ENCODE results near the gene INTS3. TPM values are rescaled to one million over a fixed set of nuclear protein-coding genes. Genes with fewer than 3 reads are reported as not detected.

INTS3 gene
- total and polyA plus RNA-seq, 10 of the 15 experiments (the other 5 are each of a cell fraction or from before 2014, with no cell fraction given), result 12.6 to 87.4 (median 30.8) TPM

GRCh38 chr1:153685544-153686340, 42.1 kb upstream of the INTS3 start:
- ATAC-seq (no peak), FAIRE-seq (no peak), DNase-seq (ENCODE audit: low read depth, low spot score) (no peak)
- no TSS peak for BruUV-seq (replicated peaks)
- Histone ChIP-seq H3K27me3 (replicated peaks in 1 of 2; ENCODE audit: control insufficient read depth in 2 of 2, insufficient read depth in 2 of 2, low read length in 1 of 2) (peaks cover 2 to 3% of the 10 kb centered on the region in 2 experiments; a peak in 3 of 4 replicates), H3K27ac (ENCODE audit: control insufficient read depth, insufficient read depth) (no peak overlapping the region), H3K4me3 (no peak overlapping the region), H2AFZ (ENCODE audit: control insufficient read depth, low read depth, low read length) (no peak overlapping the region), H4K20me1 (ENCODE audit: control insufficient read depth, insufficient read depth) (no peaks in the 10 kb centered on the region; the same call in 1 of the 2 replicates), H3K4me1 (ENCODE audit: control insufficient read depth, insufficient read depth, low read length) (no peaks in the 10 kb centered on the region), H3K4me2 (ENCODE audit: control insufficient read depth, insufficient read depth) (no peak overlapping the region), H3K36me3 (ENCODE audit: control insufficient read depth in 2 of 2, insufficient read depth in 2 of 2, low read length in 1 of 2) (no peaks in the 10 kb centered on the region), H3K9me3 (replicated peaks; ENCODE audit: control insufficient read depth, insufficient read depth, low read length) (no peaks in the 10 kb centered on the region), H3K79me2 (ENCODE audit: control insufficient read depth, insufficient read depth, low read length) (no peaks in the 10 kb centered on the region), H3K9ac (ENCODE audit: control insufficient read depth, insufficient read depth, low read length) (no peak overlapping the region)
- ChIA-PET POLR2A (no interaction called here), RAD21 (ENCODE audit: unreplicated experiment) (interaction anchor here (1.0 kb wide), 1 partner anchor 300 kb away, joined by 3 read pairs; the partner anchor contains the start of gene RAB13), SMC1A (ENCODE audit: uncharacterized antibody, unreplicated experiment) (no interaction called here), CTCF (no interaction called here)
- in situ Hi-C loops (cut with MboI), result no loop called here
- WGBS (ENCODE audit: insufficient coverage, insufficient replicate concordance, low lambda C conversion rate, missing lambda C conversion rate), result 35% methylated on average over 11 of the region's 11 CpGs
- intact Hi-C loops (cut with micrococcal nuclease; ENCODE audit: unreplicated experiment), result no loop called here
- TF ChIP-seq EGR1 (IDR thresholded peaks at IDR 0.05; ENCODE audit: borderline replicate concordance in 1 of 2, low read depth in 2 of 2, low read length in 2 of 2), result no peak
- TF ChIP-seq CTCF (IDR thresholded peaks at IDR 0.05 in 2 of 3, conservative IDR thresholded peaks at IDR 0.05 in 1 of 3; ENCODE audit: control insufficient read depth in 2 of 3, extremely low read depth in 1 of 3, insufficient read depth in 1 of 3, low read depth in 3 of 3, low read length in 3 of 3), result no peak
- TF ChIP-seq PBX3 (IDR thresholded peaks at IDR 0.05; ENCODE audit: insufficient replicate concordance, low read depth, low read length), result no peak
- no peak for TF ChIP-seq PML (IDR thresholded peaks at IDR 0.05; ENCODE audit: low read length)
- no peak for TF ChIP-seq ZNF592 (IDR thresholded peaks at IDR 0.05)
- no peak for TF ChIP-seq RCOR1 (conservative IDR thresholded peaks at IDR 0.05; ENCODE audit: low read depth, low read length)
- no peak for TF ChIP-seq POLR2AphosphoS2 (IDR thresholded peaks at IDR 0.05; ENCODE audit: low read depth, low read length)
- no peak for TF ChIP-seq ZZZ3 (IDR thresholded peaks at IDR 0.05; ENCODE audit: control insufficient read depth, insufficient read length, low read depth)
- TF ChIP-seq ZNF24 (IDR thresholded peaks at IDR 0.05), result no peak
- no peak for TF ChIP-seq IRF3 (IDR thresholded peaks at IDR 0.05)
- TF ChIP-seq EED (IDR thresholded peaks at IDR 0.05; ENCODE audit: low read depth), result no peak

All from GM12878 (cell line).